GM23248 (cell line): Measurements from ENCODE around the gene FKRP. TPM values are rescaled to one million over a fixed set of nuclear protein-coding genes. Genes with fewer than 3 reads are reported as not detected.
A peak's percentile ranks its signal among the peaks of the same experiment; 100 is the strongest.
"Not testable (repeated sequence)": the region's sequence is repeated elsewhere in the genome, so short reads cannot be mapped to it uniquely, and the experiment has no call there.

ENCODE experiments used
- DNase-seq: peaks from one replicate; pipeline ENCODE4 v3.0.0-alpha.2; 2015
- H2AFZ ChIP-seq: fragments of 200-600 bp; sonication (generic); 2 replicates; pipeline ENCODE4 v1.6.1; 2016; ENCODE audit warnings: antibody characterized with exemption
- H3F3A ChIP-seq: fragments of 200-600 bp; sonication (generic); 2 replicates; pipeline ENCODE4 v1.6.1; 2016; ENCODE audit warnings: mild to moderate bottlenecking, antibody characterized with exemption, mixed run types; ENCODE audit not compliant: insufficient read depth
- H3K27ac ChIP-seq: fragments of 200-600 bp; sonication (generic); 2 replicates; pipeline ENCODE4 v1.5.1; 2016; ENCODE audit warnings: mild to moderate bottlenecking
- H3K27me3 ChIP-seq: fragments of 200-600 bp; sonication (generic); replicated peaks from 2 replicates; pipeline ENCODE4 v1.6.1; 2016; ENCODE audit warnings: mild to moderate bottlenecking; ENCODE audit not compliant: insufficient read depth
- H3K36me3 ChIP-seq: fragments of 200-600 bp; sonication (generic); 2 replicates; pipeline ENCODE4 v1.6.1; 2016; ENCODE audit warnings: low read depth, mild to moderate bottlenecking
- H3K4me1 ChIP-seq: fragments of 200-600 bp; sonication (generic); 2 replicates; pipeline ENCODE4 v1.6.1; 2016; ENCODE audit warnings: mild to moderate bottlenecking; ENCODE audit not compliant: insufficient read depth
- H3K4me2 ChIP-seq: fragments of 200-600 bp; sonication (generic); one replicate; pipeline ENCODE4 v1.6.1; 2016; ENCODE audit warnings: mild to moderate bottlenecking; ENCODE audit not compliant: unreplicated experiment
- H3K4me3 ChIP-seq: fragments of 200-600 bp; sonication (generic); 2 replicates; pipeline ENCODE4 v1.5.1; 2016; ENCODE audit warnings: mild to moderate bottlenecking
- H3K79me2 ChIP-seq: fragments of 200-600 bp; sonication (generic); 2 replicates; pipeline ENCODE4 v1.6.1; 2016; ENCODE audit warnings: mild to moderate bottlenecking; ENCODE audit not compliant: insufficient read depth
- H3K9ac ChIP-seq: fragments of 200-600 bp; sonication (generic); 2 replicates; pipeline ENCODE4 v1.6.1; 2016; ENCODE audit warnings: mild to moderate bottlenecking
- H3K9me2 ChIP-seq: fragments of 200-600 bp; sonication (generic); 2 replicates; pipeline ENCODE4 v1.6.1; 2016; ENCODE audit warnings: mixed run types, mild to moderate bottlenecking, moderate library complexity; ENCODE audit not compliant: insufficient read depth
- H3K9me3 ChIP-seq: fragments of 200-600 bp; sonication (generic); one replicate; pipeline ENCODE4 v1.6.1; 2017; ENCODE audit warnings: low read depth
- H4K20me1 ChIP-seq: fragments of 200-600 bp; sonication (generic); 2 replicates; pipeline ENCODE4 v1.6.0; 2016; ENCODE audit not compliant: insufficient read depth
- EZH2 ChIP-seq: fragments of 200-600 bp; sonication (generic); IDR thresholded peaks from 2 replicates; pipeline ENCODE4 v1.6.1; 2018; ENCODE audit warnings: antibody characterized with exemption, mild to moderate bottlenecking; ENCODE audit not compliant: insufficient read depth, poor library complexity, severe bottlenecking
- EZH2phosphoT487 ChIP-seq: fragments of 200-600 bp; sonication (generic); IDR thresholded peaks from 2 replicates; pipeline ENCODE4 v1.6.1; 2018; ENCODE audit warnings: antibody characterized with exemption, moderate library complexity, mild to moderate bottlenecking, low read depth; ENCODE audit not compliant: insufficient read depth
- WGBS, 2 experiments: methylation state at CpG; one replicate each; pipeline ENCODE4 v1.1.6; 2015 to 2017; ENCODE audit warnings: low lambda C conversion rate in 2 of 2, low coverage in 1 of 2; ENCODE audit errors: missing lambda C conversion rate in 2 of 2; 5-methylcytosine and 5-hydroxymethylcytosine counted together
- in situ Hi-C: fragments of 300-500 bp; cut with MboI; formaldehyde crosslinking; loops from 2 replicates; pipeline ENCODE4 v1.15.0; 2020
- polyA plus RNA-seq: library from polyadenylated mRNA; unstranded; fragments of >200 nt; fragmentation: Nextera tagmentation; extraction: Ambion mirVana; gene quantifications from 2 replicates; pipeline ENCODE4 v1.2.1, GENCODE V29; 2016
- total RNA-seq: library from RNA; depleted of rRNA; stranded (reverse); fragments of >200 nt; shearing (Covaris generic); gene quantifications from 2 replicates; pipeline ENCODE4 v1.2.3, GENCODE V29; 2014

FKRP gene
- total and polyA plus RNA-seq, 2 experiments from 2014 or later, result 15.0 to 41.5 TPM

DNA sequence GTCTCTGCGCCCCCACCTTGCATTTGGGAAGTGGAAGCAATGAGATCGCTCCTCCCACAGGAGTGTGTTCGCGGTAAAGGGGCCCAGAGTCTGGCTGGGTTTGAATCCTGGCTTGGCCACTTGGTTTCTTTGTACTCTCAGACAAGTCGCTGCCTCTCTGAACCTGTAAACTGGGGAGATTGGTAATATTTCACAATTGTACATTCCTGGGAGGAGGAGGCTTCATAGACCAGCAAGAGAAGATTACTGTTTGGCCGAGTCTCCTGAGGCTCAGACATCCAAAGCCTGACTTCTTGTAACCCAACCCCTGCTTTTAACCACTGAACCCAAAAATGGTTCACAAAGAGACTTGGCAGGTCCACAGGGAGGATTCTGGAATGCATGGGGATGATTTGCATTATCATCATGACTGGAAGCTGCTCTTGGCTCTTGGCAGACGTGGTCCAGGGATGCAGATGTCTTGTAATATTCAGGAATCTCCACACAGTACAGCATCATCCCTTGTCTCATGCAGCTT lies 14.0 kb downstream of the FKRP start:
- no peak overlapping the region for H2AFZ ChIP-seq
- peak overlapping the region; percentile 93 for H3K27ac ChIP-seq
- H3K9ac ChIP-seq, result peak overlapping the region; percentile 71
- H3K9me2 ChIP-seq, result no peaks in the 10 kb centered on the region
- H3K4me3 ChIP-seq, result no peak overlapping the region
- H3K9me3 ChIP-seq, result no peaks in the 10 kb centered on the region
- peak; percentile 98 for DNase-seq
- H3K27me3 ChIP-seq, result no peaks in the 10 kb centered on the region
- in situ Hi-C loops, result loop anchor here (10.0 kb wide), 1 partner anchor 235 kb away; no protein-coding TSS in a partner anchor
- TF ChIP-seq EZH2phosphoT487 (no peak), EZH2 (no peak)
- no peaks in the 10 kb centered on the region for H4K20me1 ChIP-seq
- 22 to 30% methylated on average over 7 of the region's 7 CpGs for WGBS, 2 experiments
- peak overlapping the region; percentile 71 for H3K4me2 ChIP-seq
- peaks cover 28% of the 10 kb centered on the region for H3K4me1 ChIP-seq
- no peaks in the 10 kb centered on the region for H3K36me3 ChIP-seq
- H3F3A ChIP-seq, result peaks cover 31% of the 10 kb centered on the region
- H3K79me2 ChIP-seq, result no peaks in the 10 kb centered on the region

DNA sequence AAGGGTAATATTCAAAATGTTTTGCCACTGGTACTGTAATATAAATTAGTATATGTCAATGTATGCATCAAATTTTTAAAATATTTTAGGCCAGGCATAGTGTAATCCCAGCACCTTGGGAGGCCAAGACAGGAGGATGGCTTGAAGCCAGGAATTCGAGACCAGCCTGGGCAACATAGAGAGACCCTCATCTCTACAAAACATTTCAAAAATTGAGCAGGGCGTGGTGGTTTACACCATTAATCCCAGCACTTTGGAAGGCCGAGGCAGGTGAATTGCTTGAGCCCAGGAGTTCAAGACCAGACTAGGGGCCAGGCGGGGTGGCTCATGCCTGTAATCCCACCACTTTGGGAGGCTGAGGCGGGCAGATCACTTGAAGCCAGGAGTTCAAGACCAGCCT lies 14.5 kb downstream of the FKRP start:
- H3K9me2 ChIP-seq, result no peaks in the 10 kb centered on the region
- no peaks in the 10 kb centered on the region for H4K20me1 ChIP-seq
- H3K4me2 ChIP-seq, result no peak overlapping the region
- H3K27me3 ChIP-seq, result no peaks in the 10 kb centered on the region
- peaks cover 25% of the 10 kb centered on the region for H3K4me1 ChIP-seq
- no peak overlapping the region for H3K4me3 ChIP-seq
- H3K27ac ChIP-seq, result peak overlapping the region; percentile 93
- WGBS, 2 experiments, result 98 to 99% methylated on average over 4 to 5 of the region's 5 CpGs
- no peaks in the 10 kb centered on the region for H3K36me3 ChIP-seq
- H3K9me3 ChIP-seq, result no peaks in the 10 kb centered on the region
- no peaks in the 10 kb centered on the region for H3K79me2 ChIP-seq
- TF ChIP-seq EZH2 (no peak), EZH2phosphoT487 (no peak)
- no peak overlapping the region for H2AFZ ChIP-seq
- in situ Hi-C loops, result no loop called here
- H3F3A ChIP-seq, result peaks cover 31% of the 10 kb centered on the region
- H3K9ac ChIP-seq, result peak overlapping the region; percentile 71
- no peak for DNase-seq

DNA sequence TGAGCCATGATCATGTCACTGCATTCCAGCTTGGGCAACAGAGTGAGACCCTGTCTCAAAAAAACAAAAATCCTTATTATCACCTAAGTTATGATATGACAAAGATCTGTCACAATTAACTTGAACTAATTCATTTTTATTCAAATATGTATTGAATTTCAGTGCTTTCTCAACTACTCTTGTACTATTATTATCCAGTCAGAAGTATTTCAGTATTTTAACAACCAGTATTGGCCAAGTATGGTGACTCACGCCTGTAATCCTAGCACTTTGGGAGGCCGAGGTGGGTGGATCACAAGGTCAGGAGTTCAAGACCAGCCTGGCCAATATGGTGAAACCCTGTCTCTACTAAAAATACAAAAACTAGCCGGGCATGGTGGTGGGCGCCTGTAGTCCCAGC lies 15.0 kb downstream of the FKRP start:
- H3K27me3 ChIP-seq, H3K9me2 ChIP-seq, H3K4me2 ChIP-seq, H2AFZ ChIP-seq, in situ Hi-C loops, H3K9me3 ChIP-seq, H3K36me3 ChIP-seq, H4K20me1 ChIP-seq, H3K4me3 ChIP-seq, H3K79me2 ChIP-seq: not testable (repeated sequence)
- Histone ChIP-seq H3K9ac (peak overlapping the region; percentile 71), H3K27ac (peak overlapping the region; percentile 93), H3K4me1 (peaks cover 25% of the 10 kb centered on the region), H3F3A (peaks cover 31% of the 10 kb centered on the region)
- 26 to 27% methylated on average over 4 of the region's 4 CpGs for WGBS, 2 experiments
- DNase-seq, result peak; percentile 75

DNA sequence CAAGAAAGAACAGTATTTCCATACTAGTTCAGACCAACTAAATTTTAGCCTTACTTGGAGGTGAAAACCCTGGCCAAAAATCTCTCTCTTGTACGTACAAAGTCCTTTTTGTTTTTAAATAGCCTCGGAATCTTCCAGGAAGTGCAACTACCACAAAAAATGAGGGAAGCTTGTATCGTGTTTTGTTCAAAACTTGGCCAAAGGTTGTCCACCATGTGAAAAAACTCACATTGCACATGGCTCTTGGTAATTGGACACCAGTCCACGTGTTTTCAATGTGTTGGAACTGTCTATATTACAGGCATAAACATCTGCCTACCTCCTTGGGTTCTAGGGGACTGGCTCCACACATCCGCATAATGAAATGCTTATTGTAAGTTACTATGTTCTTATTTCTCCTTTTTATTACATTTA lies 15.6 kb downstream of the FKRP start:
- Histone ChIP-seq H3K9me3 (no peaks in the 10 kb centered on the region), H3K9ac (peak overlapping the region; percentile 23; the same call in 1 of the 2 replicates), H2AFZ (no peak overlapping the region), H3K27ac (peak overlapping the region; percentile 93), H3K4me2 (no peak overlapping the region), H4K20me1 (no peaks in the 10 kb centered on the region), H3K4me3 (no peak overlapping the region), H3F3A (peaks cover 31% of the 10 kb centered on the region), H3K36me3 (no peaks in the 10 kb centered on the region), H3K79me2 (no peaks in the 10 kb centered on the region), H3K4me1 (peaks cover 25% of the 10 kb centered on the region), H3K9me2 (no peaks in the 10 kb centered on the region), H3K27me3 (no peaks in the 10 kb centered on the region)
- no peak for TF ChIP-seq EZH2phosphoT487
- TF ChIP-seq EZH2, result no peak
- in situ Hi-C loops, result no loop called here
- DNase-seq, result peak; percentile 28
- WGBS, 2 experiments, result 58 to 59% methylated on average over 5 of the region's 5 CpGs

DNA sequence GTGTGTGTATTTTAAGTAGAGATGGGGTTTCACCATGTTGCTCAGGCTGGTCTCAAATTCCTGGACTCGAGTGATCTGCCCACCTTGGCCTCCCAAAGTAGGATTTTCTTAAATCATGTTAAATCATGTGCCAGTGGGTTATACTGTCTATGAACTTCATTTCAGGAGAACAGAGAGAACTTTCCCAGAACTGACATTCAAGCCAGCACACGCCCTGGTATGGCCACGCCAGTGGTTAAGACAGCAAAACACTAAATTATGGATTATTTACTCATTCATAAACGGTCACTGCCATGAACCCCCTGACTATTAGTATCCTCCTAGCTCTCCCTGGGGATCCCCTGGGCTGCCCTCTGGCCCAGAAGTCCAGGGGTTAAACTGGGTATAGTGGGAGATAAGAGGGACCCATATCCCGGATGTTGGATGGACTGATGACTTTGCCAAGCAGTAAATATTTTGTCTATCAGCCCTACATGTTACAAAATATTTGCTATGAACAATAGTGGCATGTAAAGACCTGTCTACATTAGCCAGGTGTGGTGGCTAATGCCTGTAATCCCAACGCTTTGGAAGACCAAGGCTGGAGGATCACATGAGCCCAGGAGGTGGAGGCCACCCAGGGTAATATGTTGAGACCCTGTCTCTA lies 16.5 kb downstream of the FKRP start:
- Histone ChIP-seq H3K4me3 (no peak overlapping the region), H3K4me2 (no peak overlapping the region), H3K4me1 (peaks cover 25% of the 10 kb centered on the region), H3K9ac (no peak overlapping the region), H3K27me3 (no peaks in the 10 kb centered on the region), H4K20me1 (no peaks in the 10 kb centered on the region), H3K36me3 (no peaks in the 10 kb centered on the region), H3K79me2 (no peaks in the 10 kb centered on the region), H3K9me3 (no peaks in the 10 kb centered on the region), H3K9me2 (no peaks in the 10 kb centered on the region), H3F3A (peaks cover 31% of the 10 kb centered on the region), H3K27ac (no peak overlapping the region), H2AFZ (no peak overlapping the region)
- WGBS, 2 experiments, result 83 to 86% methylated on average over 6 of the region's 6 CpGs
- in situ Hi-C loops, result no loop called here
- DNase-seq, result no peak
- no peak for TF ChIP-seq EZH2
